MM.1S (cell line): ENCODE data around the gene DDX39A.
"Not testable (repeated sequence)": the region's sequence is repeated elsewhere in the genome, so short reads cannot be mapped to it uniquely, and the experiment has no call there.

ENCODE experiments used
- DNase-seq: peaks from one replicate; pipeline ENCODE4 v3.0.0-alpha.2; 2015
- H2AFZ ChIP-seq: fragments of 300-600 bp; sonication (generic); 2 replicates; pipeline ENCODE4 v1.6.0; 2016; ENCODE audit warnings: antibody characterized with exemption, low read length
- H3F3A ChIP-seq: fragments of 300-600 bp; sonication (generic); 2 replicates; pipeline ENCODE4 v1.6.1; 2016; ENCODE audit warnings: mild to moderate bottlenecking, antibody characterized with exemption, low read length, moderate library complexity, mixed read lengths; ENCODE audit not compliant: insufficient read depth
- H3K27ac ChIP-seq: fragments of 300-600 bp; sonication (generic); 2 replicates; pipeline ENCODE4 v1.5.1; 2016; ENCODE audit warnings: mild to moderate bottlenecking, low read length
- H3K27me3 ChIP-seq: fragments of 300-600 bp; sonication (generic); replicated peaks from 2 replicates; pipeline ENCODE4 v1.6.0; 2016; ENCODE audit warnings: low read length; ENCODE audit not compliant: insufficient read depth
- H3K36me3 ChIP-seq: fragments of 300-600 bp; sonication (generic); replicated peaks from 2 replicates; pipeline ENCODE4 v1.6.1; 2016; ENCODE audit warnings: mild to moderate bottlenecking, low read length, mixed read lengths; ENCODE audit not compliant: insufficient read depth
- H3K4me1 ChIP-seq: fragments of 300-600 bp; sonication (generic); 2 replicates; pipeline ENCODE4 v1.6.1; 2016; ENCODE audit warnings: low read length, mixed read lengths
- H3K4me2 ChIP-seq: fragments of 300-600 bp; sonication (generic); 2 replicates; pipeline ENCODE4 v1.6.0; 2016; ENCODE audit warnings: low read depth, low read length
- H3K4me3 ChIP-seq: fragments of 300-600 bp; sonication (generic); 2 replicates; pipeline ENCODE4 v1.5.1; 2016; ENCODE audit warnings: low read length, mixed read lengths
- H3K79me2 ChIP-seq: fragments of 300-600 bp; sonication (generic); 2 replicates; pipeline ENCODE4 v1.6.1; 2016; ENCODE audit warnings: mixed run types, low read length, mixed read lengths
- H3K9ac ChIP-seq: fragments of 300-600 bp; sonication (generic); 2 replicates; pipeline ENCODE4 v1.6.1; 2016; ENCODE audit warnings: low read length, mixed read lengths
- H3K9me2 ChIP-seq: fragments of 300-600 bp; sonication (generic); replicated peaks from 2 replicates; pipeline ENCODE4 v1.6.1; 2016; ENCODE audit warnings: mild to moderate bottlenecking, low read length, mixed read lengths; ENCODE audit not compliant: insufficient read depth
- H3K9me3 ChIP-seq: fragments of 300-600 bp; sonication (generic); replicated peaks from 2 replicates; pipeline ENCODE4 v1.6.1; 2016; ENCODE audit warnings: mild to moderate bottlenecking, low read length, mixed read lengths; ENCODE audit not compliant: insufficient read depth
- H4K20me1 ChIP-seq: fragments of 300-600 bp; sonication (generic); 2 replicates; pipeline ENCODE4 v1.6.1; 2016; ENCODE audit warnings: mild to moderate bottlenecking, low read length, moderate library complexity, mixed read lengths; ENCODE audit not compliant: insufficient read depth
- CTCF ChIP-seq: fragments of 300-600 bp; sonication (generic); IDR thresholded peaks from 2 replicates; pipeline ENCODE4 v1.5.1; 2016; ENCODE audit warnings: antibody characterized with exemption, low read length, mixed read lengths
- EZH2 ChIP-seq: fragments of 300-600 bp; sonication (generic); optimal IDR thresholded peaks from 2 replicates; pipeline ENCODE3; 2017; ENCODE audit warnings: low read depth, mild to moderate bottlenecking, antibody characterized with exemption, low read length, mixed read lengths
- EZH2phosphoT487 ChIP-seq: fragments of 300-600 bp; sonication (generic); IDR thresholded peaks from 2 replicates; pipeline ENCODE4 v1.6.1; 2018; ENCODE audit warnings: antibody characterized with exemption, low read length

The DDX39A gene

GRCh38 chr19:14375055-14375581 lies 44.0 kb downstream of the DDX39A start:
- H3F3A ChIP-seq: peaks cover 4% of the 10 kb centered on the region; the same call in 1 of the 2 replicates
- H3K9ac ChIP-seq: no peak overlapping the region
- H3K4me2 ChIP-seq: no peak overlapping the region
- peaks cover 31% of the 10 kb centered on the region for H3K27me3 ChIP-seq
- no peak overlapping the region for H3K4me3 ChIP-seq
- no peaks in the 10 kb centered on the region for H3K79me2 ChIP-seq
- no peak for TF ChIP-seq EZH2
- no peak for TF ChIP-seq EZH2phosphoT487
- H3K9me3 ChIP-seq: no peaks in the 10 kb centered on the region
- H3K36me3 ChIP-seq: no peaks in the 10 kb centered on the region
- H3K9me2 ChIP-seq: no peaks in the 10 kb centered on the region
- no peak overlapping the region for H3K27ac ChIP-seq
- peak overlapping the region; percentile 35; the same call in 1 of the 2 replicates for H2AFZ ChIP-seq
- H3K4me1 ChIP-seq: peaks cover 10% of the 10 kb centered on the region
- H4K20me1 ChIP-seq: no peaks in the 10 kb centered on the region
- no peak for DNase-seq

GRCh38 chr19:14374313-14374712 lies 44.8 kb downstream of the DDX39A start:
- H3K9me2 ChIP-seq, H3K79me2 ChIP-seq, H3K4me2 ChIP-seq, H4K20me1 ChIP-seq, H3K27ac ChIP-seq, H3F3A ChIP-seq, H3K9ac ChIP-seq, H3K36me3 ChIP-seq, H3K4me3 ChIP-seq, H3K9me3 ChIP-seq, DNase-seq, H2AFZ ChIP-seq: not testable (repeated sequence)
- H3K27me3 ChIP-seq: peaks cover 25% of the 10 kb centered on the region
- peaks cover 10% of the 10 kb centered on the region for H3K4me1 ChIP-seq

- H3K9ac ChIP-seq, H3K4me2 ChIP-seq: not testable (repeated sequence)
Observed at GRCh38 chr19:14372384-14373077, 46.6 kb downstream of the DDX39A start.

GRCh38 chr19:14371301-14371821 lies 47.8 kb downstream of the DDX39A start:
- Histone ChIP-seq H3K27ac (no peak overlapping the region), H2AFZ (no peak overlapping the region), H3K9me2 (no peaks in the 10 kb centered on the region), H3K36me3 (no peaks in the 10 kb centered on the region), H3K79me2 (no peaks in the 10 kb centered on the region), H3K27me3 (peaks cover 21% of the 10 kb centered on the region), H3K4me3 (no peak overlapping the region), H4K20me1 (no peaks in the 10 kb centered on the region), H3K9me3 (no peaks in the 10 kb centered on the region), H3K4me2 (no peak overlapping the region), H3K9ac (no peak overlapping the region), H3K4me1 (peaks cover 24% of the 10 kb centered on the region), H3F3A (peaks cover 14% of the 10 kb centered on the region)
- TF ChIP-seq EZH2: no peak
- TF ChIP-seq CTCF: no peak
- TF ChIP-seq EZH2phosphoT487: no peak
- DNase-seq: no peak

More at GRCh38 chr19:14372384-14373077, 46.6 kb downstream of the DDX39A start:
- Histone ChIP-seq H3K27me3 (peaks cover 21% of the 10 kb centered on the region), H3K4me1 (peaks cover 23% of the 10 kb centered on the region)
- not testable (repeated sequence) for H3K79me2 ChIP-seq, DNase-seq, H3K36me3 ChIP-seq, H3K4me3 ChIP-seq, H3K27ac ChIP-seq, H3K9me2 ChIP-seq, H3F3A ChIP-seq, H4K20me1 ChIP-seq, H2AFZ ChIP-seq, H3K9me3 ChIP-seq
